ENCODE results near the gene ZNF334.

The ZNF334 gene

DNA sequence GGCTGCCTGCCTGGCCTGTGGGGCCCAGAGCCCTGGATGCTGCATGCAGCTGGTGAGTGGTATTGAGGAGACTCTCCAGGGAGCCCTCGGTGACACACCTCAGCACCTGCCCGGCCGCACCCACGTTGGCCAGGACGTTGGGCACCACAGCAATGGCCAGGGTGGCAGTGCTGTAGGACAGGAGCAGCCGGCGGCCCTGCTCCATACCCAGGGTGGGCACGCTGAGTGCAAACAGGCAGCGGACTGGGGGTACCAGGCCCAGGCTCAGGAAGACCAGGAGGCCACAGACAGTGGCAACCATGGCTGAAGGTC lies 32.4 kb upstream of the ZNF334 start:
- no peak for DNase-seq (ENCODE audit: low spot score)

DNA sequence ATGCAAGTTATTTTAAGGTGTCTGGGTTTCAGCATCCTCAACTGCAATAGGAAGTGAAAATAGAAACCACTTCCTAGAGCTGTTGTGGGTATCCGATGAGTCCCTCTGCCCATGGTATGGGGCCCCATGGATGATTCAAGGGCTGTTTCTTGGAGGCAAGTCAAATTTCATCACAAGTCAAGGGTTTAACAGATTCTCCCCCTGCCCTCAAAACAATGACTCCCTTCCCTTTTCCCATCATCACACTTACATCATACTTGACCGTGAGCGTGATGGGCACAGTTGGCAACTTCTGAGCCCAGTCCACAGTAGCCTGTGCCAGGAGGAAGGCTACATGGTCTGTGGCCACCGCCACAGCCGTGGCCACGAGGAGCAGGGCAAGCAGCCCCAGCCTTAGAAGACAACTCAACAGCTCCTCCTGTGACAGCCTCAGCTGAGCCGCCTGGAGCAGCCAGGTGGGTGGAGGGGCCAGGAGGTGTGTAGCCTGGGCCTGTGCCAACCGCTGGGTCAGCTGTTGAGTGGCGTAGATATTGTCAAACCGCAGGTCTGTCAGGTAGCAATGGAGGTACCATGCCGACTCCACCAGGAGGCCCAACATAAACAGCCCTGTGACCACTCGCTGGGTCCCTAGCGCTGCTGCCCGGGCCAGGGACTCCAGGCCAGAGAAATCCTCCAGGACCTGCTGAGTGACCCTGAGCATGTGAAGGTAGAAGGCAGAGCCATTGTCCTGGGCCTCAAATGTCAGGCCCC lies 31.9 kb upstream of the ZNF334 start:
- no peak for DNase-seq (ENCODE audit: low spot score)

DNA sequence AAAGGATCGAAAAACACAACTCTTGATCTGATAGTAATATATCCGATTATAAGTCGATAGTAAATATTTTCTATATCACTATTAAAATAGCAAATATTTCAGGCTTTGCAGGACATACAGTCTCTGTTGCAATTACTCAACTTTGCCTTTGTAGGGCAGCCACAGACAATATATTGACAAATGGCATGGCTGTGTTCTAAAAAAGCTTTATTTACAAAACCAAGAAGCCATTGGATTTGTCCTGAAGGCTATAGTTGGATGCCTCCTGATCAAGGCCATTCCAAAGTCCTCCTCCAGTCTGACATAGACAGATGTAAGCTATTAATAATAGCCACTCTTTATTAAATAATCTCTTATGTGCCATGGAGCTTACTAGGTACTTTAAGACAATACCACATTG lies 31.2 kb upstream of the ZNF334 start:
- DNase-seq (ENCODE audit: low spot score) = no peak

DNA sequence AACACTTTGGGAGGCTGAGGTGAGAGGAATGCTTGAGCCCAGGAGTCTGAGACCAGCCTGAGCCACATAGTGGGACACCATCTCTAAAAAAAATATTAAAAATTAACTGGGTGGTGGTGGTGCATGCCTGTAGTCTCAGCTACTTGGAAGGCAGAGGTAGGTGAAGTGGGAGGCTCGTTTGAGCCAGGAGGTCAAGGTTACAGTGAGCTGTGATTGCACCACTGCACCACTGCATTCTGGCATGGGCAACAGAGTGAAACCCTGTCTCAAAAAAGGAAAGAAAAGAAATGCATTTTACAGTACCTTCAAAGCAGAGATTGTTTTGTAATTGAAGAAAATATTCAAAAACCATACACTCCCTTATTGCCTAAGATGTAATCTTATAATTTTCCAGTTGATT lies 30.6 kb upstream of the ZNF334 start:
- no peak for DNase-seq (ENCODE audit: low spot score)

DNA sequence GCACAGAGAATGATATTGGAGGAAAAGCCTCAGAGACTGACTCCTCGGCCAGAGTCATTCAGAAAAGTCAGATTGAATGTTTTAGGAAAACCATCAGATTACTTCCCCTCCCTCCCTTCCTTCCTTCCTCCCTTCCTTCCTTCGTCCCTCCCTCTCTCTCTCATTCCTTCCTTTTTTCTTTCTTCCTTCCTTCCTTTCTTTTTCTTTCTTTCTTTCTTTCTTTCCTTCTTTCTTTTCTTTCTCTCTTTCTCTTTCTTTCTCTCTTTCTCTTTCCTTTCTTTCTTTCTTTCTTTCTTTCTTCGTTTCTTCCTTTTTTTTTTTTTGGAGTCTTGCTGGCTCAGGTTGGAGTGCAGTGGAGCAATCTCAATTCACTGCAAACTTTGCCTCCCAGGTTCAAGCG lies 29.7 kb upstream of the ZNF334 start:
- DNase-seq (ENCODE audit: low spot score) = no peak

DNA sequence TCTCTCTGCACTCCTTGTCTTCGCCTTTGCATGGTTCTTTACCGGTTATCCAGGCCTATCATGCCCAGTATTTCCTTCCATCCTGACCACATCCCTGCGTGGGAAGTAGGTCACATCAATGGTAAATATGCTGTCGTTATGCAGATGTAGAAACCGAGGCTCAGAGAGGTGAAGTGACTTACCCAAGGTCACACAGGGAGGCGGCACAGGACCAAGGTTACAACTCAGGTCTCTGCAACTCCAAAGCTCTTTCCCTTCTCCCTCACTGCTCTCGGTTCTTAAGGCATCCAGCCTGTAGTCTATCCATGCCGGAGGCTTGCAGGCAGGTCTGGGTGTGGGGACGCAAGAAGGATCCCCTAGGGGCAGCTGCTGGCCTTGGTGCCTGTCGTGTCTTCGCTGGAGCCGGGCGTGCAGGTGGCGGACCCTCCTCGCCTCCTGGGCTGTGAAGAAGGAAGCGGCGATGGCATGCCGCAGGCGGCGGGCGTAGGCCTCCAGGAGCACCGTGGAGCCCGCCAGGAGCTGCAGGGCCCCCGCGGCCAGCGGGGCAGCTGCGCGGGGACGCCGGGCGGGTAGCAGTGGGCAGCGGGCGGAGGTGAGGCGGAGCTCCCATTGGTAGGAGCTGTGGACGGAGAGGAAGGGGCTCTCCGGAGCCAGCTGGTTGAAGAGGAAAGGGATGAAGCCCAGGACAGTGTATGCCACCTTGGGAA lies 28.0 kb upstream of the ZNF334 start:
- no peak for DNase-seq (ENCODE audit: low spot score)

DNA sequence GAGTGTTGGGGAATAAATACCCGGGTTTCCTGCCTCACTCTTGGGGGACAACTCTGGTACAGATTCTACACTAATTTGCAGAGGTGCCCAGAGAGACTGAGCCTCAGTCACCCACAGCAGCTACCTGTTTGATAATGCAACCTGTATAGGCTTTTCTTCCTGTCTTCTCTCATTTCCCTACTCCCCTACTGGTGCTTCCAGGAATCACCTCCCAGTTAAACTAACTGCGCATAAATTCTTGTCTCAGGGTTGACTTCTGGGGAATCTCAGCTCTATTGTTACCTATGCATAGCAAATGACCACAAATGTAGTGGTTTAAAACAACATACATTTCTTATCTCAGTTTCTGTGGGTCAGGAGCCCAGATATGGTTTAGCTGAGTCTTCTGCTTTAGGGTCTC lies 25.8 kb upstream of the ZNF334 start:
- no peak for DNase-seq (ENCODE audit: low spot score)

DNA sequence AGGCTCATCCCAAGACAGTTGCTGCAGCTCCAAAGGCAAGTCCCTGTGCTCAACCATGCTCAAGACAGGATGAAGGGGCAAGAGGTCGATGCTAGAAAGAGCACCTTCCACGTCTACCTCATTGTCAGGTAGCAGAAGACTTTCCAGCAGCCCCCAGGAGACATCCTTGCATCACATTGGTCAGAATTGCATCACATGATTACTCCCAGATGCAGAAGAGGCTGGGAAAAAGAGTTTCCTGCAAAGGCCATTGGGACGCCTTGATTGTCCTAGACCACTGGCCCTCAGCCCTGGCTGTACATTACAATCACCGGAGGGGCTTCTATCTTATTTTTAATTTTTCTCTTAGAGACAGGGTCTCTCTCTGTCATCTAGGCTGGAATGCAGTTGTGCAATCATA lies 17.3 kb upstream of the ZNF334 start:
- no peak for DNase-seq (ENCODE audit: low spot score)

DNA sequence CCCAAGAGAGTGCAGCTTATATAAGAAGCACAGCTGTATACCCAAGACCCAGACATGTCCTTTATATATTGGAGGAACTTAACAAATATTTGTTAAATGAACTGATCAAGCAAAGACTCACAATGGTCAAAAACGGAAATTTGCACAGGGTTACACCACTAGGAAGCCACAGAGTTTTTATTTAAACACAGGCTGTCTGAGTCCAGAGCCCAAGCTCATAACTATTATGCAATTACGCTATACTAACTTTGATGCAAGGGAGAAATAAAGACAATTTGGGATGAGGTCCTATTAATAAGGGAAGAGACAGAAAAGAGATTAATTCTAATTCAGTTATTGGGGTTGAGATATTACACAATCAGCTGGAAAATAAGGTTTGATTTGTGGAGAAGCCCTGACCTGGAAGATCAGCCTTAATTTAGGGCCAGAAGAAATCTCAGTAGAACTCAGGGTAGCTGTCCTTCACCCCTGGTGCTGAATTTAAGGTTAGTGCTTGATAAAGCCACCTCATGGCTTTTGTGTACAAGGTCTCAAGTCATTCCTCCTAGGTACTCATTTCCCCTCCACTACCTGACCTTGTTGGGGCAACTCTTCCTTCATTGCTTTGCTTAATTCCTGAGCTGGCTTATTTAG lies 10.5 kb upstream of the ZNF334 start:
- no peak for DNase-seq (ENCODE audit: low spot score)

DNA sequence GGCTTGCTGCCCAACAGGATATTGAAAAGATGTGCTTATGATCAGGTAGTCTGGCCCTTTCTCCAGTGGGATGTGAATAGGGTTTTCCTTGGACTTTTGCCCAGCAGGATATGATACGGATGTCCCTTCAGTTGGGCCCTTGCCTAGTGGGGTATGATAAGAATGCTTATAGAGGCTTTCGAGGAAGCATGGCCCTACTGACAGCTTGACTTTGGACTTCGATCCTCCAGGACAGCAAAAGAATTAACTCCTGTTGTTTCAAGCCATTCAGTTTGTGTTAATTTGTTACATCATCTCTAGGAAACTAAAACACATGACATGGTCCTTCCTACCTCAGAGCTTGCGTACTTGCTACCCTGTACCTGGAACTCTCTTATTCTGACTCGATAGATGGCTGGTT lies 9.7 kb upstream of the ZNF334 start:
- no peak for DNase-seq (ENCODE audit: low spot score)

DNA sequence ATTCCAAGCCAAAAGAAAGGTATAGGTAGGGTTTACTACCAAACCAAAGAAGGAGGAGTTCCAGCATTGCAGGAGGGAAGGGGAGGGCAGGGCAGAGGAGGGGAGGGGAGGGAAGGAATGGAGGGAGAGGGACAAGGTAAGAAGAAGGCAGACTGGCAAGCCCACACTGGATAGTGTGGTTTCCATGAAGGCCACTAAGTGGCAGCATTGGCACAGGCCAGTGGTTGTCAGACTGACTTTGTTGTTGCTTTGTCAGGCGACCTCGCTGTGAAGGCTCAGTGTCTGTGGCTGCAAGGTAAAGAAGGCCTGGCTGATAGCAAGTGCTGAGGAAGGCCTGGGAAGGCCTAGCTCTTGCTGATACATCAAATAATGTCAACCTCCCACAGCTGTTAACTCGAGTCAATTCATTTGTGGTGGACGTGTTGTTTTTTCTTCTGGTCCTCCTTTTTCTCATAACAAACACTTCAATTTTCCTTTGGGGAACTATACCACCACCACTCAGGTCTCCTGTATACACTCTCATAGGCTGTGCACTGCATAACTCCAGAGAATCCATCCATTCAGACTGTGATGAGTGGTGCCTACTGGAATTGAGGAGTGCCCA lies 7.7 kb upstream of the ZNF334 start:
- DNase-seq (ENCODE audit: low spot score) = peak; percentile 73

DNA sequence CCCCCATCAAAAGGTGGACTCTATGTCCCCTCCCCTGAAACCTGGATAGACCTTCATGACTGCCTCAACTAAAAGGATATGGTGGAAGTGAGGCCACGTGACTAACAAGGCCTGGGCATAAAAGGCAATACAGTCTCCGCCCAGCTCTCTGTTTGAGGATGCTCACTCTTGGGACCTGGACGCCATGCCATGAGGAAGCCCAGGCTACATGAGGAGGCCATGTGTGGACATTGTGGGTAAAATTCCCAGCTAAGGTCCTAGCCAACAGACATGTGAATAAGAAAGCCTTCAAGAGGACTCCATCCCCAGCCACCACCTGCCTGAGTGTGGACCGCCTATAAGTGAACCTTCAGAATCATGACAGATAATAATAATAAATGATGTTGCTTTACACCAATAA lies 7.2 kb upstream of the ZNF334 start:
- DNase-seq (ENCODE audit: low spot score) = no peak

DNA sequence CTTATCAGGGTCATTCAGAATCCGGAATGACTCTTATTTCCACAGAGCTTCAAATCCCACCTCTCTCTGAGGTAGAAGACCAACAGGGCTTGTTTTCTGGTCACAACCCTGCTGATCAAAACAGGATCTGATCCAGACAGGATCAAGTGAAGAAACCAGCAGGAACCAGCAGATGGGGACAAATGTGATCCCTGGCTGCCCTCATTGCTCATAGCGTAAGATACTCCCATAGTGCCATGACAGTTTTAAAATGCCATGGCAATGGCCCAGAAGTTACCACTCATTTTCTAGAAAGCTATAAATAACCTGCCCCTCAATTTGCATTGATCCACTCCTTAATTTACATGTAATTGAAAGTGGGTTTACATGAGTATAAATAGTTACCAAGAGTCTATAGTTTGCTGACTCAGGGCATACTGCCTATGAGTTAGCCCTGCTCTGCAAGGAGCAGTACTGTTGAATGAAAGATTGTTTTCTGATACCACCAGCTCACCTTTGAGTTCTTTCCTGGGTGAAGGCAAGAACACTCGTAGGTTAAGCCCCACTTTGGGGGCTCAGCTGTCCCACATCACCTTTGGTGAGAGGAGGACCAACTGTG lies 6.2 kb upstream of the ZNF334 start:
- no peak for DNase-seq (ENCODE audit: low spot score)

DNA sequence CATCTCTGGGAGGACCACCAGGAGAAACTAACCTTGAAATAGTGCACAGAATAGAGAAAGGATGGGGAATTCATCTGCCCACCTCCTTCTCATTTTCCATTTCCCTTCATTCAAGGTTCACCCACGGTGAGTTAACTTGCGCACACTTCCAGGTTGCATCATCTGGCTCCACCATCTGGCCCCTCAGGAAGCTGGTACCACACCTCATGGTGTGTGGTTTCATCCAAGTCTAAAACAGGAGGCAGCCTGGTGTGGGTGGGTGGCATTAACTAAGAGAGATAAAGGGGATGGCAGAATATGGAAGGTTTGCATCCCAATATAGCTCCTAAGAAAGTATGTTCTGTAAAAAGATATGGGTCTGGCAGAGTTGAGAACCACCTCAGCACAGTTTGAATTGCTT lies 3.8 kb downstream of the ZNF334 start:
- no peak for DNase-seq (ENCODE audit: low spot score)

DNA sequence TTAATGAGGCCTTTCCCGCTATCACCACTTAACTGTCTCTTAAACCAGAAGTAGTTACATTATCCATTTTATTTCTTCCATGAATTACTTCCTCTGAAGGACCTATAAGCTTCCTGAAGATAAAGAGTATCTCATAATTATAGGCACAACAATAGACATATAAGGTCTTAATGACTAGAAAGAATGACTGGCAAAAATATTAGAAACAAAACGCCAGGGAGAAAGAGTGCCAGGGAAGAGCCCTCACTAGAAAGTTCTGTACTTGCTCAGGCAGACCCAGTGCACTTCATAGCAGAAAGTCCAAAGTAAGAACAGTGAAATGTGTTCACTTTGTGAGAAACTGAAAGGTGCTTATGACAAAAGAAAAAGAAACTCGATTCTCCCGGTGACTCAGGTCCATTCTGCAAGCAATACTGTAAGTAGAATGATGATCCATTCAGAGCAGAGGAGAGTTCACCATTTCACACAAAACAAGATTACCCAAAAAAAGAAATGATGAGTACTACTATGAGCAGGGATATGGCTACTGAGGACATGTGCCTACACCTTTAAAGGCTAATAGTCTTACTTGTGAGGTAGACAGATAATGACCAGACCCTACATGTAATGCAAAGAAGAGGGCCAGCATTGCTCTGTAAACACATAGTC lies 5.5 kb downstream of the ZNF334 start:
- no peak for DNase-seq (ENCODE audit: low spot score)

DNA sequence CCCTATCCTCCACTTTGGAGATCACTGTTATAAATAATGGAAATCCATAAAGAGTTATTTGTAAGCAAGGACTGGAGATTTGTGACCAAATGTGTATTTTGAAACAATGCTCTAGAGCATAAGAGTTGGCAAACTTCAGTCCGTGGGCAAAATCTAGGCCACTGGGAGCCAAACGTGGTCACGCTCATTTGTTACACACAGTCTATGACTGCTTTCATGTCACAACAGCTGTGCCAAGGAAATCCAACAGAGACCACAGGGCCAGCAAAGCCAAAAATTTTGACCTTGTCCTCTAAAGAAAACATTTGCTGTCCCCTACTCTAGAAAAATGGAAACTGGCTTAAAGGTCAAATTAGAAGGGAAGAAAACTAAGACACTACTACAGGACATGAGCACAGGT lies 7.9 kb downstream of the ZNF334 start:
- DNase-seq (ENCODE audit: low spot score) = no peak

DNA sequence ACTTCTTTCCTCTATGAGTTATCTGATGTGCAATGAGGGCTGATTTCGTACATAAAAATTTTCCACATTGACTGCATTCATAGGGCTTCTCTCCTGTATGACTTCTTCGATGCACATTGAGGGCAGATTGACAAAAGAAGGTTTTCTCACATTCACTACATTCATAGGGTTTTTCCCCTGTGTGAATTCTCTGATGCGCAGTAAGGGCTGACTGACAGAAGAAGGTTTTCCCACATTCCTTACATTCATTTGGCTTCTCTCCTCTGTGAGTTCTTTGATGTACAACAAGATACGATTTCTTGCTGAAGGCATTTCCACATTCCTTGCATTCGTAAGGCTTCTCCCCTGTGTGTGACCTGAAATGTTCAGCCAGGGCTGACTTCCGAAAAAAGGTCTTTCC lies 11.4 kb downstream of the ZNF334 start:
- DNase-seq (ENCODE audit: low spot score) = no peak

DNA sequence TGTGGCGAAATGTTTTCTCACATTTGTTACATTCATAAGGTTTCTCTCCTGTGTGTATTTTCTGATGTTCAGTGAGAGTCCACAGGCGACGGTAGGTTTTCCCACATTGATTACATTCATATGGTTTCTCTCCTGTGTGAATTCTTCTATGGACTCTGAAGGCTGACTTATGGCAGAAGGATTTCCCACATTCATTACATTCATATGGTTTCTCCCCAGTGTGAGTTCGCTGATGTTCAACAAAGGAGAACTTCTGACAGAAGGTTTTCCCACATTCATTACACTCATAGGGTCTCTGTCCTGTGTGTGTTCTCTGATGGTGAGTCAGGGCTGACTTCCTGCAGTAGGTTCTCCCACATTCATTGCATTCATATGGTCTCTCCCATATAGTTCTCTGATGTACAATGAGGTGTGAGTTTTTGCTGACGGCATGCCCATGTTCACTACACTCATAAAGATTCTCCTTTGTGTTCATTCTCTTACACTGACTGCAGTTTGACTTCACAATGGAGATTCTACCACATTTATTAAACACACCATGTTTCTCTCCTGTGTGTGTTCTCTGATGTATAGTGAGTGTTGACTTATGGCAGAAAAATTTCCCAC lies 11.9 kb downstream of the ZNF334 start:
- no peak for DNase-seq (ENCODE audit: low spot score)

DNA sequence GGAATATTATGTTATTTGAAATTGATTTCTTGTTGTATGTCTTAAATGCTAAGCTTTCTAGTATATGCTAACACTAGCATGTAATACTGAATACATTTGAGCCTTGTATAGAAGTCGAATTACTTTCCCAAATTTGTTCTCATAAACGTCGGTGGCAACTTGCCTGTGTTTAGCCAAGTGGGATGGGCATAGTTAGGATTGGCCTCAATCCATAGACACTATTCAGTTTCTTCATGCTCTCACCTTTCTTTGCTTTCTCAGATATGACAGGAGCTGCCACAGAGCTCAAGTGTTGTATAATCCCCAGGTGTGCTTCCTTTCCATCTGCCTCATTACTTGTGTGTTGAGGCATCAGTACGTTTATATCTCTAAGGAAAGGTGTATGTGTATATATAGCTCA lies 19.3 kb downstream of the ZNF334 start:
- no peak for DNase-seq (ENCODE audit: low spot score)

DNA sequence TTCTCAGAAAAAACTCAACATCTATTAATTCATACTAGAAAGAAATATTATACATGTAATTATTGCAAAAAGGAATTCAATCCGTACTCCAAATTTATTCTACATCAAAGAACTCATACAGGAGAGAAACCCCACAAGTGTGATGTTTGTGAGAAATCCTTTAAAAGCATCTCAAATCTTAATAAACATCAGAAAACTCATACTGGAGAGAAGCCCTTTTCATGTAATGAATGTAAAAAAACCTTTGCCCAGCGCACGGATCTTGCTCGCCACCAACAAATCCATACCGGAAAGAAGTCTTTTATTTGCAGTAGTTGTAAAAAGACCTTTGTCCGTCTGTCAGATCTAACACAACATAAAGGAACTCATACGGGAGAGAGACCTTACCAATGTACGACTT lies 22.0 kb downstream of the ZNF334 start:
- no peak for DNase-seq (ENCODE audit: low spot score)

DNA sequence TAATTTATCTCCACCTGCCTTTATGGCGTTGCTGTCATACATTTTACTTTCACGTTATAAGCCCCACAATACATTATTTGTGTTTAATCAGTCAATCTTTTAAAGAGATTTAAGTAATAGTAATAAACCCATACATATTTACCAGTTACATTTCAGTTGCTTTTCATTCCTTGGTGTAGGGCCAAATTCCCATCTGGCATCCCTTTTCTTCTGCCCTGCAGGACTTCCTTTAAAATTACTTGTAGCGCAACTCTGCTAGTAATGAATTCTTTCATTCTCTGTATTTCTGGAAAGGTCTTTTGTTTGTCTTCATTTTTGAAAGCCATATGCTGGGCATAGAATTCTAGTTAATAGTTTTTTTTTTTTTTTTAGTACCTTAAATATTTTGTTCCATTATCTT lies 24.9 kb downstream of the ZNF334 start:
- DNase-seq (ENCODE audit: low spot score) = no peak

DNA sequence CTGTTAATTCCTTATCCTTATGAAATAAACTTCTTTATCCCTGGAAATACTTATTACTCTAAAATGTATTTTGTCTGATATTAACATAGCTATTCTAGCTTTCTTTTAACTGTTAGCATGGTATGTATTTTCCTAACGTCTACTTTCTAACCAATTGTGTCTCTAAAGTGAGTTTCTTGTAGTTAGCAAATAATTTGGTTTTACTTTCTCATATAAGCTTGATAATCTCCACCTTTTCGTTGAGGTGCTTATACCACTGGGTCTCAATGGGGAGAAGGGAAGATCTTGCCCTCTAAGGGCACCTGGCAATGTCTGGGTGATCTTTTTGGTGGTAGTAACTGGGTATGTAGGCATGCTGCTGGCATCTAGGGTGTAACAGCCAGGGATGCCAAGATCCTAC lies 25.7 kb downstream of the ZNF334 start:
- no peak for DNase-seq (ENCODE audit: low spot score)
